Vagina (tissue), 2 donors: ENCODE data around the gene PSMD10.

Source experiments
- CTCF ChIP-seq, 3 experiments: fragments of 450-650 bp in 2 of 3; fragments of 200-600 bp in 1 of 3; sonication (generic) in 1 of 3; IDR thresholded peaks; one replicate each; pipeline ENCODE4 v1.5.1; 2017 to 2019; ENCODE audit warnings: antibody characterized with exemption in 3 of 3, mild to moderate bottlenecking in 2 of 3, moderate library complexity in 2 of 3
- POLR2A ChIP-seq, 2 donors: fragments of 450-650 bp; IDR thresholded peaks; one replicate each; pipeline ENCODE4 v1.6.1; 2017; ENCODE audit warnings: antibody characterized with exemption in 2 of 2, mild to moderate bottlenecking in 2 of 2, moderate library complexity in 2 of 2
- POLR2AphosphoS5 ChIP-seq, 2 donors: sonication (generic); formaldehyde crosslinking; IDR thresholded peaks; one replicate each; pipeline ENCODE4 v1.9.0; 2017; ENCODE audit warnings: antibody characterized with exemption in 2 of 2, mild to moderate bottlenecking in 2 of 2, low read depth in 1 of 2; ENCODE audit not compliant: insufficient read depth in 1 of 2

GRCh38 chrX:108123591-108124366 lies 32.4 kb upstream of the PSMD10 start:
- TF ChIP-seq CTCF (IDR thresholded peaks at IDR 0.05) = no peak
- no peak for TF ChIP-seq POLR2A (IDR thresholded peaks at IDR 0.05)
- TF ChIP-seq POLR2AphosphoS5 (IDR thresholded peaks at IDR 0.05; ENCODE audit: insufficient read depth in 1 of 2, low read depth in 1 of 2) = no peak
